ENCODE measurements around the gene MBD5. TPM values are rescaled to one million over a fixed set of nuclear protein-coding genes. Genes with fewer than 3 reads are reported as not detected.

MBD5 gene
- total and polyA plus RNA-seq, 4 donors, result 2.0 to 15.9 (median 9.5) TPM

GRCh38 chr2:148512501-148512900 lies 491.6 kb downstream of the MBD5 start:
- Histone ChIP-seq H3K9ac (ENCODE audit: low read depth in 1 of 2, low read length in 2 of 2) (no peak overlapping the region), H3K9me3 (ENCODE audit: control insufficient read depth in 4 of 4, low read length in 3 of 4) (no peaks in the 10 kb centered on the region), H3K4me3 (ENCODE audit: low read depth in 1 of 3, low read length in 3 of 3) (no peak overlapping the region), H3K36me3 (ENCODE audit: control insufficient read depth in 4 of 4, insufficient read depth in 3 of 4, low read depth in 1 of 4, low read length in 3 of 4) (no peaks in the 10 kb centered on the region), H3K27me3 (ENCODE audit: control insufficient read depth in 4 of 4, insufficient read depth in 4 of 4, low read length in 3 of 4) (no peaks in the 10 kb centered on the region), H3K4me1 (ENCODE audit: control insufficient read depth in 4 of 4, insufficient read depth in 4 of 4, low read length in 3 of 4) (peaks cover 0 to 22% (median 13%) of the 10 kb centered on the region in 4 donors), H3K27ac (ENCODE audit: low read depth in 1 of 2, low read length in 2 of 2) (no peak overlapping the region)
- WGBS, result 86% methylated on average over 1 of the region's 1 CpG
- TF ChIP-seq CTCF (IDR thresholded peaks at IDR 0.05; ENCODE audit: low read depth, low read length, missing input control) (no peak), RAD21 (IDR thresholded peaks at IDR 0.05) (no peak), ZBTB33 (IDR thresholded peaks at IDR 0.05) (no peak), YY1 (IDR thresholded peaks at IDR 0.05) (no peak)
- no peak for DNase-seq (ENCODE audit: low spot score)

- H3K4me3 ChIP-seq (ENCODE audit: low read depth in 1 of 3, low read length in 3 of 3), result no peak overlapping the region
- H3K36me3 ChIP-seq (ENCODE audit: control insufficient read depth in 4 of 4, insufficient read depth in 3 of 4, low read depth in 1 of 4, low read length in 3 of 4), result no peaks in the 10 kb centered on the region
- DNase-seq (ENCODE audit: low spot score), result no peak
- no peaks in the 10 kb centered on the region for H3K27me3 ChIP-seq (ENCODE audit: control insufficient read depth in 4 of 4, insufficient read depth in 4 of 4, low read length in 3 of 4)
- no peak for TF ChIP-seq HNF4G (IDR thresholded peaks at IDR 0.05)
- no peak for TF ChIP-seq TAF1 (conservative IDR thresholded peaks at IDR 0.05)
- TF ChIP-seq JUND (IDR thresholded peaks at IDR 0.05), result no peak
- no peak for TF ChIP-seq FOXA1 (IDR thresholded peaks at IDR 0.05)
- TF ChIP-seq, protein P1, sequence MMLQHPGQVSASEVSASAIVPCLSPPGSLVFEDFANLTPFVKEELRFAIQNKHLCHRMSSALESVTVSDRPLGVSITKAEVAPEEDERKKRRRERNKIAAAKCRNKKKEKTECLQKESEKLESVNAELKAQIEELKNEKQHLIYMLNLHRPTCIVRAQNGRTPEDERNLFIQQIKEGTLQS (IDR thresholded peaks at IDR 0.05), result no peak
- no peak for TF ChIP-seq HNF4A (conservative IDR thresholded peaks at IDR 0.05)
- TF ChIP-seq SP1 (IDR thresholded peaks at IDR 0.05), result no peak
- no peak for TF ChIP-seq CTCF (IDR thresholded peaks at IDR 0.05; ENCODE audit: low read depth, low read length, missing input control)
- no peak for TF ChIP-seq ZBTB33 (IDR thresholded peaks at IDR 0.05)
- no peak for TF ChIP-seq GABPA (IDR thresholded peaks at IDR 0.05 in 1 of 2, conservative IDR thresholded peaks at IDR 0.05 in 1 of 2)
- no peak for TF ChIP-seq RXRA (IDR thresholded peaks at IDR 0.05)
- no peak for TF ChIP-seq EGR1 (IDR thresholded peaks at IDR 0.05; ENCODE audit: low read depth in 2 of 2)
- H3K27ac ChIP-seq (ENCODE audit: low read depth in 1 of 2, low read length in 2 of 2), result no peak overlapping the region
- H3K9me3 ChIP-seq (ENCODE audit: control insufficient read depth in 4 of 4, low read length in 3 of 4), result no peaks in the 10 kb centered on the region
- peaks cover 0 to 22% (median 13%) of the 10 kb centered on the region in 4 donors for H3K4me1 ChIP-seq (ENCODE audit: control insufficient read depth in 4 of 4, insufficient read depth in 4 of 4, low read length in 3 of 4)
- 49% methylated on average over 1 of the region's 1 CpG for WGBS
- H3K9ac ChIP-seq (ENCODE audit: low read depth in 1 of 2, low read length in 2 of 2), result no peak overlapping the region
Measured at GRCh38 chr2:148513427-148513826, 492.5 kb downstream of the MBD5 start.

Data from liver (tissue), 9 donors.